ENCODE results near the gene NDRG3.

Gene NDRG3

GRCh38 chr20:36745927-36746659 is at the start of gene NDRG3:
Gene NDRG3 (minus strand): TSS chr20:36746090. CDS start chr20:36721735, 24,355 bp downstream.
- peak; percentile 77 to 87 (median 82) for DNase-seq (ENCODE audit: low read depth in 3 of 3)

- DNase-seq (ENCODE audit: low read depth in 3 of 3): no peak
Observed at GRCh38 chr20:36794116-36794474, 48.2 kb upstream of the NDRG3 start.

GRCh38 chr20:36793294-36794115 is 47.6 kb upstream of the NDRG3 start:
- DNase-seq (ENCODE audit: low read depth in 3 of 3): no peak

GRCh38 chr20:36792422-36792821 is 46.5 kb upstream of the NDRG3 start:
- DNase-seq (ENCODE audit: low read depth in 3 of 3): no peak

GRCh38 chr20:36791862-36792261 is 46.0 kb upstream of the NDRG3 start:
- DNase-seq (ENCODE audit: low read depth in 3 of 3): no peak

GRCh38 chr20:36786663-36787062 is 40.8 kb upstream of the NDRG3 start:
- no peak for DNase-seq (ENCODE audit: low read depth in 3 of 3)

- DNase-seq (ENCODE audit: low read depth in 3 of 3): no peak
Observed at GRCh38 chr20:36786246-36786645, 40.4 kb upstream of the NDRG3 start.

- DNase-seq (ENCODE audit: low read depth in 3 of 3): no peak
Observed at GRCh38 chr20:36785308-36785707, 39.4 kb upstream of the NDRG3 start.

GRCh38 chr20:36784900-36785299 is 39.0 kb upstream of the NDRG3 start:
- DNase-seq (ENCODE audit: low read depth in 3 of 3): no peak

GRCh38 chr20:36784116-36784515 is 38.2 kb upstream of the NDRG3 start:
- no peak for DNase-seq (ENCODE audit: low read depth in 3 of 3)

- no peak for DNase-seq (ENCODE audit: low read depth in 3 of 3)
Observed at GRCh38 chr20:36779656-36780025, 33.8 kb upstream of the NDRG3 start.

- no peak for DNase-seq (ENCODE audit: low read depth in 3 of 3)
Observed at GRCh38 chr20:36778831-36779655, 33.2 kb upstream of the NDRG3 start.

GRCh38 chr20:36777576-36777975 is 31.7 kb upstream of the NDRG3 start:
- no peak for DNase-seq (ENCODE audit: low read depth in 3 of 3)

GRCh38 chr20:36777167-36777566 is 31.3 kb upstream of the NDRG3 start:
- DNase-seq (ENCODE audit: low read depth in 3 of 3): no peak

GRCh38 chr20:36775826-36776225 is 29.9 kb upstream of the NDRG3 start:
- DNase-seq (ENCODE audit: low read depth in 3 of 3): no peak

GRCh38 chr20:36775196-36775595 is 29.3 kb upstream of the NDRG3 start:
- no peak for DNase-seq (ENCODE audit: low read depth in 3 of 3)

GRCh38 chr20:36773597-36774390 is 27.9 kb upstream of the NDRG3 start, which contains the start of gene DSN1:
Gene DSN1 (minus strand): TSS chr20:36773763. CDS start chr20:36771458, 2,305 bp downstream.
- DNase-seq (ENCODE audit: low read depth in 3 of 3): peak; percentile 97 to 99 (median 97)

- DNase-seq (ENCODE audit: low read depth in 3 of 3): no peak
Observed at GRCh38 chr20:36773107-36773596, 27.3 kb upstream of the NDRG3 start.

GRCh38 chr20:36770680-36771079 is 24.8 kb upstream of the NDRG3 start:
- no peak for DNase-seq (ENCODE audit: low read depth in 3 of 3)

- DNase-seq (ENCODE audit: low read depth in 3 of 3): no peak
Observed at GRCh38 chr20:36768768-36769430, 23.0 kb upstream of the NDRG3 start.

- DNase-seq (ENCODE audit: low read depth in 3 of 3): no peak
Observed at GRCh38 chr20:36761125-36761524, 15.2 kb upstream of the NDRG3 start.

All from stimulated activated CD4-positive, alpha-beta T cell treated with anti-CD3 and anti-CD28 coated beads, TNF-alpha, amount 100 ng/mL, for 4 hours (primary cell).